T-helper 22 cell (primary cell): ENCODE data around the gene SFT2D3.
"Not testable (repeated sequence)": the region's sequence is repeated elsewhere in the genome, so short reads cannot be mapped to it uniquely, and the experiment has no call there.

Experiments used
- DNase-seq: peaks from one replicate; pipeline ENCODE4 v3.0.0-alpha.2; 2020; ENCODE audit warnings: low read depth

Gene SFT2D3

GRCh38 chr2:127743477-127744026, 42.3 kb downstream of the SFT2D3 start:
- no peak for DNase-seq

DNA sequence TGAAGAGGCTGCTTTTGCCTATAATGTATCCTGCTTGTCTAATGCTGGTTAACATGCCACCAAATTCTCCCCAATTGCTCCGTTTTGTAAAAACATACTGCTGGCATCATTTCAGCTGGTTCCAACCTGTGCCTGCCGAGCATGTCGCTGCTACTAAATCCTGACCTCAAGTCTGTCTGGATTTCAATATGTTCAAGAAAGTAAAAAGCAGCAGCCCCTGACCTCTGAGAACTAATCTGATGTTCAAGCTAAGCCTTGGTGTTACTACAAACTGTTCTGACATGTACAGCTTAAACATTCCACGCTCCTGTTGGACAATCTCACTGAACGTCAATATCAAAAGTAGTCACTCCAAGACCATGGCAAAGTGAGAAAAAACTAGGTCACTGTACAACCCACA, 46.3 kb downstream of the SFT2D3 start:
- DNase-seq = no peak

GRCh38 chr2:127749537-127749936, 48.2 kb downstream of the SFT2D3 start:
- DNase-seq = not testable (repeated sequence)

- no peak for DNase-seq
Measured at GRCh38 chr2:127753374-127753773, 52.1 kb downstream of the SFT2D3 start.

DNA sequence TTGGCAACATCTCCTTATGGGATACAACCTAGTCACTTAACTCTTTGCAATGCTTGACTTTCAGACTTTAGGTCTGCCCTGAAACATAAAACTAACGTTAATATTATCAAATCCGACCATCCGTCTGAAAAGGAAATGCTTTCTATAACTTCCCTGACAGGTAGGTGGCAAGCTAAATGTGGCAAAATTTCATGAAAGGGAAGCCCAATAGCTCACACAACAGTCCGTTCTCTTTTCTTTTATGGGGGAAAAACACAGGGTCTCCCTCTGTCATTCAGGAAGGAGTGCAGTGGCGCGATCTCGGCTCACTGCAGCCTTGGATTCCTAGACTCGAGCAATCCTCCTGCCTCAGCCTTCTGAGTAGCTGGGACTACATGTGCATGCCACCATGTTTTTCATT, 52.9 kb downstream of the SFT2D3 start:
- no peak for DNase-seq
